Measurements from ENCODE around the gene GBP2.
A peak's percentile ranks its signal among the peaks of the same experiment; 100 is the strongest.

GBP2 gene

DNA sequence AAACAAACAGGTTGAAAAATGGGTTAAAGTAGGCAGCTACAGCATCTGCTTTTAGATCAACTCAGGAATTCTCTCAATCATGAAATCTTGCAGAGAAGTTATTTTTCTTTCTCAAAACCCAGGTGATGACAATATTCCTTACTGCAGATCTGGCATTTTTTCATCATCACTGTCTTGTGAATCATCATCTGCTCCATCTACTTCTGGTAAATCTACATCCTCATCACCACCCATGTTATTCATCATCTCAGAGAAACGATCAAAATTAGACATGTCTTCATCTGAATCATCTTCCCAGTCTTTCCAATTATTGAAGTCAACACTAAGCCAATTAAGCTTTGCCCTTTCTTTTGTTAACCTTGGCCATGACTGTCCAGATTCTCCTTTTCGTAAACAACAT lies 21.8 kb downstream of the GBP2 start:
- TF ChIP-seq ISL1 (CRISPR knock-in tag; IDR thresholded peaks at IDR 0.05) (peak; percentile 36), CSDC2 (CRISPR knock-in tag; IDR thresholded peaks at IDR 0.05) (no peak)
- ATAC-seq = peak; percentile 42; the same call in 2 of the 3 replicates

DNA sequence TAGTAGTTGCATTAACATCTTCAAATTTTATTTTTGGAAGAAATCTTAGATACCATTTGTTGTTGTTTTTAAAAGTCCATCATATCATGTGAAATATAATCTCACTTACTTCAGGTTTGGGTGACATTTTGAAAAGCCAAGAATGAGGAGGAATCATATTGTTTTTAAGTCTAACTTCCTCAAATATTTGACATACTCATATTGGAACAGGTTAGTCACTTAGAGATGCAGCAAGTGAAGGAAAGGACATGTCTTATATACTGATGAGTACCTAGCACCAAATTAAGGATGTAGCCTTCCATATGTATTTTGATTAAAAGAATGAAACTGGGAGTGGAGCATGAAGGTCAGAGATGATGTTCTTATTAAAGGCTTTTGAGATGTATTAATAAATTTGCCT lies 23.9 kb downstream of the GBP2 start:
- ATAC-seq = no peak
- TF ChIP-seq, protein P1, sequence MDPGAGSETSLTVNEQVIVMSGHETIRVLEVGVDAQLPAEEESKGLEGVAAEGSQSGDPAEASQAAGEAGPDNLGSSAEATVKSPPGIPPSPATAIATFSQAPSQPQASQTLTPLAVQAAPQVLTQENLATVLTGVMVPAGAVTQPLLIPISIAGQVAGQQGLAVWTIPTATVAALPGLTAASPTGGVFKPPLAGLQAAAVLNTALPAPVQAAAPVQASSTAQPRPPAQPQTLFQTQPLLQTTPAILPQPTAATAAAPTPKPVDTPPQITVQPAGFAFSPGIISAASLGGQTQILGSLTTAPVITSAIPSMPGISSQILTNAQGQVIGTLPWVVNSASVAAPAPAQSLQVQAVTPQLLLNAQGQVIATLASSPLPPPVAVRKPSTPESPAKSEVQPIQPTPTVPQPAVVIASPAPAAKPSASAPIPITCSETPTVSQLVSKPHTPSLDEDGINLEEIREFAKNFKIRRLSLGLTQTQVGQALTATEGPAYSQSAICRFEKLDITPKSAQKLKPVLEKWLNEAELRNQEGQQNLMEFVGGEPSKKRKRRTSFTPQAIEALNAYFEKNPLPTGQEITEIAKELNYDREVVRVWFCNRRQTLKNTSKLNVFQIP (CRISPR knock-in tag; IDR thresholded peaks at IDR 0.05; ENCODE audit: borderline replicate concordance, low read depth) = no peak
- no peak for TF ChIP-seq ZNF8 (CRISPR knock-in tag; IDR thresholded peaks at IDR 0.05)
- TF ChIP-seq, protein P2, sequence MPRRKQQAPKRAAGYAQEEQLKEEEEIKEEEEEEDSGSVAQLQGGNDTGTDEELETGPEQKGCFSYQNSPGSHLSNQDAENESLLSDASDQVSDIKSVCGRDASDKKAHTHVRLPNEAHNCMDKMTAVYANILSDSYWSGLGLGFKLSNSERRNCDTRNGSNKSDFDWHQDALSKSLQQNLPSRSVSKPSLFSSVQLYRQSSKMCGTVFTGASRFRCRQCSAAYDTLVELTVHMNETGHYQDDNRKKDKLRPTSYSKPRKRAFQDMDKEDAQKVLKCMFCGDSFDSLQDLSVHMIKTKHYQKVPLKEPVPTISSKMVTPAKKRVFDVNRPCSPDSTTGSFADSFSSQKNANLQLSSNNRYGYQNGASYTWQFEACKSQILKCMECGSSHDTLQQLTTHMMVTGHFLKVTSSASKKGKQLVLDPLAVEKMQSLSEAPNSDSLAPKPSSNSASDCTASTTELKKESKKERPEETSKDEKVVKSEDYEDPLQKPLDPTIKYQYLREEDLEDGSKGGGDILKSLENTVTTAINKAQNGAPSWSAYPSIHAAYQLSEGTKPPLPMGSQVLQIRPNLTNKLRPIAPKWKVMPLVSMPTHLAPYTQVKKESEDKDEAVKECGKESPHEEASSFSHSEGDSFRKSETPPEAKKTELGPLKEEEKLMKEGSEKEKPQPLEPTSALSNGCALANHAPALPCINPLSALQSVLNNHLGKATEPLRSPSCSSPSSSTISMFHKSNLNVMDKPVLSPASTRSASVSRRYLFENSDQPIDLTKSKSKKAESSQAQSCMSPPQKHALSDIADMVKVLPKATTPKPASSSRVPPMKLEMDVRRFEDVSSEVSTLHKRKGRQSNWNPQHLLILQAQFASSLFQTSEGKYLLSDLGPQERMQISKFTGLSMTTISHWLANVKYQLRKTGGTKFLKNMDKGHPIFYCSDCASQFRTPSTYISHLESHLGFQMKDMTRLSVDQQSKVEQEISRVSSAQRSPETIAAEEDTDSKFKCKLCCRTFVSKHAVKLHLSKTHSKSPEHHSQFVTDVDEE (CRISPR knock-in tag; IDR thresholded peaks at IDR 0.05) = no peak
- TF ChIP-seq ZFP3 (CRISPR knock-in tag; IDR thresholded peaks at IDR 0.05) = no peak
- TF ChIP-seq RARB (CRISPR knock-in tag; IDR thresholded peaks at IDR 0.05) = no peak
- TF ChIP-seq, protein P3, sequence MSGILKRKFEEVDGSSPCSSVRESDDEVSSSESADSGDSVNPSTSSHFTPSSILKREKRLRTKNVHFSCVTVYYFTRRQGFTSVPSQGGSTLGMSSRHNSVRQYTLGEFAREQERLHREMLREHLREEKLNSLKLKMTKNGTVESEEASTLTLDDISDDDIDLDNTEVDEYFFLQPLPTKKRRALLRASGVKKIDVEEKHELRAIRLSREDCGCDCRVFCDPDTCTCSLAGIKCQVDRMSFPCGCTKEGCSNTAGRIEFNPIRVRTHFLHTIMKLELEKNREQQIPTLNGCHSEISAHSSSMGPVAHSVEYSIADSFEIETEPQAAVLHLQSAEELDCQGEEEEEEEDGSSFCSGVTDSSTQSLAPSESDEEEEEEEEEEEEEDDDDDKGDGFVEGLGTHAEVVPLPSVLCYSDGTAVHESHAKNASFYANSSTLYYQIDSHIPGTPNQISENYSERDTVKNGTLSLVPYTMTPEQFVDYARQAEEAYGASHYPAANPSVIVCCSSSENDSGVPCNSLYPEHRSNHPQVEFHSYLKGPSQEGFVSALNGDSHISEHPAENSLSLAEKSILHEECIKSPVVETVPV (CRISPR knock-in tag; IDR thresholded peaks at IDR 0.05) = no peak
- TF ChIP-seq ESRRG (CRISPR knock-in tag; IDR thresholded peaks at IDR 0.05) = no peak
- no peak for TF ChIP-seq ZNF70 (CRISPR knock-in tag; IDR thresholded peaks at IDR 0.05)
- no peak for TF ChIP-seq PPARA (CRISPR knock-in tag; IDR thresholded peaks at IDR 0.05; ENCODE audit: borderline replicate concordance)
- TF ChIP-seq, protein P4, sequence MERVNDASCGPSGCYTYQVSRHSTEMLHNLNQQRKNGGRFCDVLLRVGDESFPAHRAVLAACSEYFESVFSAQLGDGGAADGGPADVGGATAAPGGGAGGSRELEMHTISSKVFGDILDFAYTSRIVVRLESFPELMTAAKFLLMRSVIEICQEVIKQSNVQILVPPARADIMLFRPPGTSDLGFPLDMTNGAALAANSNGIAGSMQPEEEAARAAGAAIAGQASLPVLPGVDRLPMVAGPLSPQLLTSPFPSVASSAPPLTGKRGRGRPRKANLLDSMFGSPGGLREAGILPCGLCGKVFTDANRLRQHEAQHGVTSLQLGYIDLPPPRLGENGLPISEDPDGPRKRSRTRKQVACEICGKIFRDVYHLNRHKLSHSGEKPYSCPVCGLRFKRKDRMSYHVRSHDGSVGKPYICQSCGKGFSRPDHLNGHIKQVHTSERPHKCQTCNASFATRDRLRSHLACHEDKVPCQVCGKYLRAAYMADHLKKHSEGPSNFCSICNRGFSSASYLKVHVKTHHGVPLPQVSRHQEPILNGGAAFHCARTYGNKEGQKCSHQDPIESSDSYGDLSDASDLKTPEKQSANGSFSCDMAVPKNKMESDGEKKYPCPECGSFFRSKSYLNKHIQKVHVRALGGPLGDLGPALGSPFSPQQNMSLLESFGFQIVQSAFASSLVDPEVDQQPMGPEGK (CRISPR knock-in tag; IDR thresholded peaks at IDR 0.05; ENCODE audit: borderline replicate concordance) = no peak
- TF ChIP-seq, protein P5, sequence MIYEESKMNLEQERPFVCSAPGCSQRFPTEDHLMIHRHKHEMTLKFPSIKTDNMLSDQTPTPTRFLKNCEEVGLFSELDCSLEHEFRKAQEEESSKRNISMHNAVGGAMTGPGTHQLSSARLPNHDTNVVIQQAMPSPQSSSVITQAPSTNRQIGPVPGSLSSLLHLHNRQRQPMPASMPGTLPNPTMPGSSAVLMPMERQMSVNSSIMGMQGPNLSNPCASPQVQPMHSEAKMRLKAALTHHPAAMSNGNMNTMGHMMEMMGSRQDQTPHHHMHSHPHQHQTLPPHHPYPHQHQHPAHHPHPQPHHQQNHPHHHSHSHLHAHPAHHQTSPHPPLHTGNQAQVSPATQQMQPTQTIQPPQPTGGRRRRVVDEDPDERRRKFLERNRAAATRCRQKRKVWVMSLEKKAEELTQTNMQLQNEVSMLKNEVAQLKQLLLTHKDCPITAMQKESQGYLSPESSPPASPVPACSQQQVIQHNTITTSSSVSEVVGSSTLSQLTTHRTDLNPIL (CRISPR knock-in tag; IDR thresholded peaks at IDR 0.05; ENCODE audit: low read depth) = no peak

DNA sequence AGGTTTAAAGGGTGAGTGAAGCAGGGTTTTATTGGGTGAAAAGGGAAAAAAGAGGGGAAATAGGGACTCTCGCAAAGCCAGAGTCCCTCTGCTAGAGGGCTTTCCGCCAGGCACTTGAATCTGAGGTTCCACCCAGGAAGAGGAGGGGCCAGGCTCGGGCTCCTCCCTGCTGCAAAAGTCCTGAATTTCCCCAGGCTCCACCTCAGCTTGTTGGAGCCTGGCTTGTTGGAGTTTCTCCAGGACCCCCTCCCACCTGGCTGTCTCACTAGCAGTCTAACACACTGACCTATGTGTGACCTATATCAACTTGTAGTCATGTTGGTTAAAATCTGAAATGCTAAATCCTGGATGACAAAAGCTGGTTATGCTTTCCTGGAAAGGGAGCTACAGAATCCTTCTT lies 25.5 kb downstream of the GBP2 start:
- ATAC-seq = no peak
- TF ChIP-seq ISL1 (CRISPR knock-in tag; IDR thresholded peaks at IDR 0.05) (no peak), TCF4 (CRISPR knock-in tag; IDR thresholded peaks at IDR 0.05; ENCODE audit: borderline replicate concordance) (no peak), RARB (CRISPR knock-in tag; IDR thresholded peaks at IDR 0.05) (no peak), ZC3H10 (CRISPR knock-in tag; IDR thresholded peaks at IDR 0.05) (no peak), ARNTL (CRISPR knock-in tag; IDR thresholded peaks at IDR 0.05; ENCODE audit: borderline replicate concordance, low read depth) (no peak), ZFP3 (CRISPR knock-in tag; IDR thresholded peaks at IDR 0.05) (no peak), ZNF565 (CRISPR knock-in tag; conservative IDR thresholded peaks at IDR 0.05; ENCODE audit: low read depth) (no peak), BACH2 (CRISPR knock-in tag; IDR thresholded peaks at IDR 0.05; ENCODE audit: borderline replicate concordance) (no peak), OSR1 (CRISPR knock-in tag; IDR thresholded peaks at IDR 0.05) (no peak), ZNF8 (CRISPR knock-in tag; IDR thresholded peaks at IDR 0.05) (no peak), CSDC2 (CRISPR knock-in tag; IDR thresholded peaks at IDR 0.05) (no peak), ESRRG (CRISPR knock-in tag; IDR thresholded peaks at IDR 0.05) (no peak), ZNF70 (CRISPR knock-in tag; IDR thresholded peaks at IDR 0.05) (no peak)
- TF ChIP-seq, protein P5 (CRISPR knock-in tag; IDR thresholded peaks at IDR 0.05; ENCODE audit: low read depth) = no peak
- TF ChIP-seq, protein P3 (CRISPR knock-in tag; IDR thresholded peaks at IDR 0.05) = no peak
- TF ChIP-seq, protein P2 (CRISPR knock-in tag; IDR thresholded peaks at IDR 0.05) = no peak
- TF ChIP-seq, protein P4 (CRISPR knock-in tag; IDR thresholded peaks at IDR 0.05; ENCODE audit: borderline replicate concordance) = no peak

Measured in SK-N-SH treated with all-trans-retinoic acid at 6 μM for 48 hours (cell line).